Measurements from ENCODE around the gene METRNL. TPM values are rescaled to one million over a fixed set of nuclear protein-coding genes. Genes with fewer than 3 reads are reported as not detected.

Gene METRNL
- polyA plus RNA-seq, 3 donors = 13.1 to 133 (median 29.8) TPM

DNA sequence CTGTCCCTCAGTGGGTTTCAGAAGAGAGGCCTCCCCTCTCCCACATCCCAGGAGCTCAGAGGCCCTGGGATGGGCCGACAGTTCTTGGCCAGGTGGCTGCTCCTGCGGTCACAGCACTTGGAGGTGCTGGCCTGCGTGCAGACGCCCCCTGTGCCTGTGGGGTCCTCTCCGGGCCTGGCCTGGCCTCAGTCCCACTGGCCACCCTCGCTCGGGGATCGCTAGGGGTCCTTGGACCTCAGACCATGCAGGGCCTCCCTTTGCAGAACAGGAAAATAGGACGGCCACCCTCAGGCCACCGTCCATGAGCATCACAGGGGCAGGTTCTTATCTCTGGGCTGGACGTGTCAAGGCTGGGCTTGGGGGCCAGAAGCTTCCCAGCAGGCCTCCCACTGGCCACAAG lies 30.0 kb downstream of the METRNL start:
- Histone ChIP-seq H2AFZ (ENCODE audit: insufficient read depth, low read depth, low read length, poor library complexity, severe bottlenecking) (no peak overlapping the region), H4K20me1 (ENCODE audit: insufficient read depth, low read length) (no peaks in the 10 kb centered on the region), H3K27me3 (ENCODE audit: control insufficient read depth in 2 of 2, insufficient read depth in 2 of 2, low read length in 2 of 2) (no peaks in the 10 kb centered on the region), H3K79me2 (ENCODE audit: insufficient read depth, low read length) (no peaks in the 10 kb centered on the region), H3K4me3 (replicated peaks in 1 of 3; ENCODE audit: low read depth in 2 of 3, low read length in 3 of 3) (no peak overlapping the region), H3K36me3 (replicated peaks in 1 of 2; ENCODE audit: control insufficient read depth in 1 of 2, insufficient read depth in 2 of 2, low read length in 2 of 2) (no peaks in the 10 kb centered on the region), H3K27ac (ENCODE audit: low read depth in 1 of 2, low read length in 2 of 2) (no peak overlapping the region), H3K4me1 (ENCODE audit: control insufficient read depth in 1 of 2, insufficient read depth in 2 of 2, low read length in 2 of 2) (peaks cover 0 to 2% of the 10 kb centered on the region in 2 donors), H3K4me2 (replicated peaks; ENCODE audit: extremely low read depth, low read length, poor library complexity, severe bottlenecking) (no peak overlapping the region), H3K9me3 (replicated peaks in 1 of 2; ENCODE audit: control insufficient read depth in 1 of 2, insufficient read depth in 1 of 2, low read length in 2 of 2) (no peaks in the 10 kb centered on the region), H3K9ac (ENCODE audit: insufficient read depth, low read length, poor library complexity, severe bottlenecking) (no peak overlapping the region)
- H3K36me3 Mint-ChIP-seq = no peaks in the 10 kb centered on the region
- intact Hi-C loops (cut with micrococcal nuclease) = no loop called here
- peaks cover 0 to 4% (median 2%) of the 10 kb centered on the region in 7 donors for H3K9me3 Mint-ChIP-seq
- no peak overlapping the region for H3K27ac Mint-ChIP-seq
- H3K4me3 Mint-ChIP-seq = peak overlapping the region in 1 of 2 donors; percentile 5
- 80% methylated on average over 11 of the region's 11 CpGs for WGBS (ENCODE audit: insufficient coverage)
- H3K4me1 Mint-ChIP-seq = peaks cover 16% of the 10 kb centered on the region
- no peak for TF ChIP-seq CTCF (IDR thresholded peaks at IDR 0.05)
- no peak for DNase-seq
- H3K27me3 Mint-ChIP-seq (ENCODE audit: low read depth in 3 of 3) = peaks cover 29 to 38% (median 35%) of the 10 kb centered on the region in 3 donors

DNA sequence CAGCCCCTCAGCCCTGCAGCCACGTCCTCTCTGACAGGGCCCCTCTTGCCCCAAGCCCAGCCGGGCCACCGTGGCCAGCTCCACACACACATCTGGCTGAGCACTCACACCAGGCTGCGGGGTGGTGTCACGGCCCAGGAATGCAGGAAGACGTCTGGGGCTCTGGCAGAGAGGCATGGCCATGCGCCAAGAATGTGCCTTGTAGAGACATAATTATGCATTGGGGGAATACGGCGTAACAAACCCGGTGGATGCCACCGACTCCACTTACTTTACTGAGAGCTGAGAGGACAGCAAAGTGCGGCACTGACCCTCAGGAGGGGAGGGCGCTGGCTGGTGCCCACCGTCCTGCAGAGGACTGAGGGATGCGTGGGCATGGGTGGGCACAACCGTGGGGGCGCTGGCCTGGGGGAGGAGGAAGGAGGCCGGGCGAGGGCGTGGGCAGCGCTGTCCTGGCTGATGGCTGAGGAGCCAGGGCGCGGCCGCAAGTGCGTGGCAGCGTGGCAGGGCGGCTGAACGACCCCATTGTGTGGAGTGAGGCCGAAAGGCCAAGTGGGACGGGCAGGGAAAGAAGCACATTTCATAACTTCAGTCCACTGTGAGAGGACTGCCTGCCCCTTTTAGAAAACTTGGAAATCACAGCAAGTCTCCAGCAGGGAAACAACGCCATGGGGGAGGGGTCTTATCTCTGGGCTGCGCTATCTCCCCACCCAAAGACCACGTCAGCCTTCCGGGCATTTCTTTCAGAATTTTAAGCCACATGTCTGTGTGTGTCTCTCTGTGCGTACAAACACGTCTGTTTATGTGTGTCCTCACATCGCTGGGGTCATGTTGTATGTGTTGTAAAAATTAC lies 30.6 kb downstream of the METRNL start:
- Histone ChIP-seq H3K27ac (ENCODE audit: low read depth in 1 of 2, low read length in 2 of 2) (no peak overlapping the region), H3K27me3 (ENCODE audit: control insufficient read depth in 2 of 2, insufficient read depth in 2 of 2, low read length in 2 of 2) (no peaks in the 10 kb centered on the region), H3K79me2 (ENCODE audit: insufficient read depth, low read length) (no peaks in the 10 kb centered on the region), H3K9ac (ENCODE audit: insufficient read depth, low read length, poor library complexity, severe bottlenecking) (no peak overlapping the region), H3K9me3 (replicated peaks in 1 of 2; ENCODE audit: control insufficient read depth in 1 of 2, insufficient read depth in 1 of 2, low read length in 2 of 2) (no peaks in the 10 kb centered on the region), H3K36me3 (replicated peaks in 1 of 2; ENCODE audit: control insufficient read depth in 1 of 2, insufficient read depth in 2 of 2, low read length in 2 of 2) (no peaks in the 10 kb centered on the region), H4K20me1 (ENCODE audit: insufficient read depth, low read length) (no peaks in the 10 kb centered on the region), H3K4me2 (replicated peaks; ENCODE audit: extremely low read depth, low read length, poor library complexity, severe bottlenecking) (no peak overlapping the region), H3K4me1 (ENCODE audit: control insufficient read depth in 1 of 2, insufficient read depth in 2 of 2, low read length in 2 of 2) (no peaks in the 10 kb centered on the region), H2AFZ (ENCODE audit: insufficient read depth, low read depth, low read length, poor library complexity, severe bottlenecking) (no peak overlapping the region), H3K4me3 (replicated peaks in 1 of 3; ENCODE audit: low read depth in 2 of 3, low read length in 3 of 3) (no peak overlapping the region)
- Mint-ChIP-seq H3K9me3 (peaks cover 0 to 4% (median 2%) of the 10 kb centered on the region in 7 donors), H3K27ac (no peak overlapping the region), H3K36me3 (no peaks in the 10 kb centered on the region), H3K4me1 (peaks cover 12% of the 10 kb centered on the region), H3K4me3 (peak overlapping the region in 1 of 2 donors; percentile 5), H3K27me3 (ENCODE audit: low read depth in 3 of 3) (peaks cover 25 to 37% (median 36%) of the 10 kb centered on the region in 3 donors)
- intact Hi-C loops (cut with micrococcal nuclease) = no loop called here
- DNase-seq = no peak
- 69% methylated on average over 33 of the region's 37 CpGs for WGBS (ENCODE audit: insufficient coverage)
- TF ChIP-seq CTCF (IDR thresholded peaks at IDR 0.05) = no peak

All from CD14-positive monocyte (primary cell).